GM21786 (cell line): ENCODE results near the gene SELENOP.
A peak's percentile ranks its signal among the peaks of the same experiment; 100 is the strongest.
"Not testable (repeated sequence)": the region's sequence is repeated elsewhere in the genome, so short reads cannot be mapped to it uniquely, and the experiment has no call there.

ENCODE experiments used
- ATAC-seq: cut with Tn5 transposase; IDR thresholded peaks from one replicate; pipeline ENCODE4 v1.9.1; 2021; ENCODE audit not compliant: unreplicated experiment

SELENOP gene

GRCh38 chr5:42811591-42812446, at the start of gene SELENOP:
TSS of gene SELENOP (minus strand) at chr5:42811892. CDS start at chr5:42808353, 3,539 bp downstream.
- ATAC-seq, result peak; percentile 62

DNA sequence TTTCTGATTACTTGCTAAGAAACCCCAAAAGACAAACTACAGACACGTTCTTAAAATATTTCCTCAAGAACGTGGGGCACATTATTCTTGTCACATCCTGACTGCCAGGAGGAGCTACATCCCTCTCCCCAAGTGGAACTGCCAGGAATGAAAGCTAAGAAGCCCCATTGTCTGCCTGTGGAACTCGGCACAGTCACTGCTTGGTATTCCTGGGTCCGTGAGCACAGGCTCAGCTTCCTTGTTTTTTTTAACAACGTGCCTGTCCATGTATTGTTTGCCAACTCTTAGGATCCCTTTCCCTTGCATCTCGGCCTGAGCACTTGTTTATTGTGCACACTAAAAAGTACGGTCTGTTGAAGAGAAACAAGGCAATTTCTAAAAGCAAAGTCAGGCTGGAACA, 47.0 kb upstream of the SELENOP start:
- no peak for ATAC-seq

DNA sequence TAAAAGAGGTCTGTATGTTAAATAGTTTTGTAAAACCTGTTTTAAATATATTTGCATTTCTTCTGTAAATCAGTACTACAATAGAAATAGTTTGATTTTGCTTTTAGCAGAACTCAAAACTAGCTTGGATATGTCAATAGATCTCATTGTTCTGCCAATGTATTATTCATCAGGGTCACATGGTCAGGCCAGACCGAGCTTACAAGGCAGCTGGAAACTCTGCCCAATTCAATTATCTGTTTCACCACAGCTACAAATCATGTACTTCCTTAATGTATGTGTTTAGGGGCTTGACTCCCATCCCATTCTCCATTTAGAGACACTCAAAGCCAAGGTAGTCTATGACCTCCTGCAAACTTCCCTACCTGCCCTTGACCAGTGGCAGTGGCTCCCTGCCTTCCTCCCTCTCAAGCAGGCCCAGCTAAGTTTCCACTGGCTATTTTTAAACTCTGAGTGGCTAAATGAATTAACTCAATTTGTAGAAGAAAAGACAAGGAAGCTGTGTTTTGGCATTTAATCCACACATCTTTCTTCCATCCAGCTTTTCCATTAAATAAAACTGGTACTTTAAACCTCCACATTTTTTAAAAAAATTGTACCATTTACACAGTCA, 46.4 kb upstream of the SELENOP start:
- no peak for ATAC-seq

DNA sequence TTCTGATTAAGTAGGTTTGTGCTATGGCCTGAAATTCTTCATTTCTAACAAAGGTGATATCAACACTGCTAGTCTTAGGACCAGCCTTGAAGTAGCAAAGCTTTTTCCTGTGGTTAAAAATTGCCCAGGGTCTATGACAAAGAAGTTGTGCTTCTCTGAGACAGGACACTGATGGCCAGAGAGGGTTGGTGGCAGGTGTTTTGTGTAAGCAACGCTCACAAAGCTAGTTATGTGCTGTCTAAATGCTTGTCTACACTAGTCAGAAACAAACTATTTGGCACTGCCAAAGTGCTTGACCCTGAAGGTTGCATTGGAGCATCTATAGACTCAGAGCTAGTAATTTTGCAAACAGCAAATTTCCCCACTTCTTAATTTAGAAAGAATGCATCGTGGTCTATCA, 44.1 kb upstream of the SELENOP start:
- ATAC-seq, result no peak

DNA sequence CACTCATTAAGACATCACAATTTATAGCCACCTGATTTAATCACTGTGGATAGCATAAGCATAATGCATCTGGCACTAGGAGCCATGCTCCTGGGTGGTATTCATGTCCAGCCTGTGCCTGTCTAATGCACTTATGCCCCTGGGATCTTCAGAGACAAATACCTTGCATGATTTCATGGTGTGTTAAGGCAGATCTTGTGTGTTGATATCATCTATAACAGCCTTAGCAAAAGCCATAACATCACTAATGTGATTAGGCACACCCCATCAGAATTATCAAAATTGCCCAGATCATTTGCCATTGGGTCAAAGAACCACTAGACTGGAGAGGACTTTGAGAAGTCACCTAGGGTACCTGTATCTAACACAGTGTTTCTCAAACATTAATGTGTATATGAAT, 43.7 kb upstream of the SELENOP start:
- ATAC-seq, result no peak

GRCh38 chr5:42854795-42855194, 43.1 kb upstream of the SELENOP start:
- ATAC-seq, result no peak

- ATAC-seq, result no peak
These were observed 41.1 kb upstream of the SELENOP start for GRCh38 chr5:42852826-42853225.

GRCh38 chr5:42851481-42851880, 39.8 kb upstream of the SELENOP start:
- no peak for ATAC-seq

- ATAC-seq, result no peak
These were observed 36.9 kb upstream of the SELENOP start for GRCh38 chr5:42848545-42848944.

DNA sequence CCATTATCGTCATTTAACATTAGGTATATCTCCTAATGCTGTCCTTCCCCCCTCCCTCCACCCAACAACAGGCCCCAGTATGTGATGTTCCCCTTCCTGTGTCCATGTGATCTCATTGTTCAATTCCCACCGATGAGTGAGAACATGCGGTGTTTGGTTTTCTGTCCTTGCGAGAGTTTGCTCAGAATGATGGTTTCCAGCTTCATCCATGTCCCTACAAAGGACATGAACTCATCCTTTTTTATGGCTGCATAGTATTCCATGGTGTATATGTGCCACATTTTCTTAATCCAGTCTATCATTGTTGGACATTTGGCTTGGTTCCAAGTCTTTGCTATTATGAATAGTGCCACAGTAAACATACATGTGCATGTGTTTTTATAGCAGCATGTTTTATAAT, 32.7 kb upstream of the SELENOP start:
- ATAC-seq, result not testable (repeated sequence)

- no peak for ATAC-seq
These were observed 32.1 kb upstream of the SELENOP start for GRCh38 chr5:42843675-42844292.

DNA sequence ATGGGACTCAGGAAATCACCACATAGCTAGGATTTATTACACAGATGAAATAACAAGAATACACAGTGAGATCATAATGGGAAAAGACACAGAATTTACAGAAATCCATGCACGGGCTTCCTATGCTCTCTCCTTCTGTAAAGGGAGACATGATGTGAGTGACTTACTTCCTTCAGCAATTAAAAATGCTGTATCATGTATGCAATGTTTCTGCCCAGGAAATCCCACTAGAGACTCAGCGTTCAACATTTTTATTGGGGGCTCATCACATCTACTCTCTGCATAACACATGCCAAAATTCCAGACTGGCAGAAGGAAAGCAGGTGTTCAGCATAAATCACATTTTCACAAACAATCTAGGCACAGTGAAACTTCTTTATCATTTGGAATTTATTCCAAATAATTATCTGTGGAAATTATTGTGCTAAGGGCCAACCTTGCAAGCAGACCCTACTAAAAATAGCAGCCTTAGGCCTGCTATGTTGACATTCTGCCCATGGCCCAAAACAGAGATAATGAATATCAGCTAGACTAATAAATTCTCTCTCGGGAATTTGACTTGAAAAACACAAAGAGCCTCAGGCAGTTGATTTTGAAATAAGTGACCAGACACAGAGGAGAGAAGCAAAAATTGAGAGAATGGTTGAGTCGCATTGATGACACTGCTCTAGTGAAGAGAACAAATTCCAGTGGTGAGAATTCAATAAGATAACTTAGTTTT, 31.4 kb upstream of the SELENOP start:
- ATAC-seq, result no peak

- no peak for ATAC-seq
These were observed 29.3 kb upstream of the SELENOP start for GRCh38 chr5:42840842-42841567.

DNA sequence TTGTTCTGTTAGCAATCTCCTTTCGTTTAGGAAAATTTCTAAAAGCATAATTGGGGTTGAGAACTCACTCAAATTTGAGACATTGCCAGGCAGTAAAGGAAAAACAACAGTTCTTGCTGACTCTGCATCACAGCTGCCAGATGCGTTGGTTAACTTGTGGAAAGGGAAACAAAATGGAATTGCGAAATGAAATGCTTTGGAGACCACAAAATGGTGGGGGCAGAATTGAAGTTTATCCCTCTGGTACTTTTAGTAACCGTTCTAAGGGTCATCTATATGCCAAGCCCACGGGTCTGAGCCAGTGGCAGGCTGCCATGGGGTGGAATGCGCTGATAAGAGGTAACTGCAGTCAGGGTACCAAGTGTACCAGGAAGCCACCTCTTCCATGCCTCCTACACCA, 28.6 kb upstream of the SELENOP start:
- ATAC-seq, result no peak

GRCh38 chr5:42839196-42839595, 27.5 kb upstream of the SELENOP start:
- ATAC-seq, result no peak

DNA sequence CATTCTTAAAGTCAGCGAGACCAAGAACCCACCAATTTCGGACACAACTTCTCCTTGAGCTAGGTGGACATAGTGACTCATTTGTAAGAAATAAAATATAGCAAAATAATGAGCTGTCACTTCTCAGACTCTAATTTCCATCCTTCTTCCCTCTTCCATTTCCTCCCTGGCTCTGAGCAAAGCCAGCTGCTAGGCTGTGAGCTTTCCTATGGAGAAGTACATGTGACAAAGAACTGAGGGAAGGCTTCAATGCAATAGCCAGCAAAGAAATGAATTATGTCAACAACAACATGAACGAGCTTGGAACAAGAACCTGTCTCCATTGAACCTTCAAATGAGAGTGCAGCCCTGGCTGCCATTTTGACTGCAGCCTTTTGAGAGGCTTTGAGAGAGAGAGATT, 25.9 kb upstream of the SELENOP start:
- no peak for ATAC-seq

DNA sequence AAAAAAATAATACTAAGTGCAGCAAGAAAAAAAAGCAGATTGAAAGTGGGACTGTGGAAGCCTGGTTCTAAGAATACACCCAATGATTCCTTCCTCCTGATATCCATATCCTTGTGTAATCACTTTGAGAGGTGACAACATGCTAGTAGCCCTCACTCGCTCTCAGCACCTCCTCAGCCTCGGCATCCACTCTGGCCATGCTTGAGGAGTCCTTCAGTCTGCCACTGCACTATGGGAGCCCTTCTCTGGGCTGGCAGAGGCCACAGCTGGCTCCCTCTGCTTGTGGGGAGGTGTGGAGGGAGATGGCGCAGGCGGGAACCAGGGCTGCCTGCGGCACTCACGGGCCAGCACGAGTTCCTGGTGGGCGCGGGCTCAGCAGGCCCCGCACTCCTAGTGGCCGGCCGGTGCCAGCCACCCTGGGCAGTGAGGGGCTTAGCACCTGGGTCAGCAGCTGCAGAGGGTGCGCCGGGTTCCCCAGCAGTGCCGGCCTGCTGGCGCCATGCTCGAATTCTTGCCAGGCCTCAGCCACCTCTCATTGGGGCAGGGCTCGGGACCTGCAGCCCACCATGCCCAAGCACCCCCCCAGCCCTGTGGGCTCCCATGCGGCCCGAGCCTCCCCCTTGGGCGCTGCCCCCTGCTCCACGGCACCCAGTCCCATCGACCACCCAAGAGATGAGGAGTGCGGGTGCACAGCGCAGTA, 24.5 kb upstream of the SELENOP start:
- no peak for ATAC-seq

DNA sequence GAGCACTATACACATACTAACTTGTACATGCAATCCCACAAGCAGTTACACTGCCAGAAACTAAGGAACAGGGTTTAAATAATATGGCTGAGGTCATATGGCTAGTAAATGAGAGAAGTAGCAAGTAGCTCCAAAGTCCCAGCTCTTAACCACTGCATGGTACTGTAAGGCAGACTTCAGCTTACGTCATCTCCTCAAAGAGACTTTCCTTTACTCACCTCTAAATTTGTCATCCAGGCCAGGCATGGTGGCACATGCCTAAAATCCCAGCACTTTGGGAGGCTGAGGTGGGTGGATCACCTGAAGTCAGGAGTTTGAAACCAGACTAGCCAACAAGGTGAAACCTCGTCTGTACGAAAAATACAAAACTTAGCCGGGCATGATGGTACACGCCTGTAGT, 20.4 kb upstream of the SELENOP start:
- no peak for ATAC-seq

GRCh38 chr5:42830924-42831323, 19.2 kb upstream of the SELENOP start:
- no peak for ATAC-seq

DNA sequence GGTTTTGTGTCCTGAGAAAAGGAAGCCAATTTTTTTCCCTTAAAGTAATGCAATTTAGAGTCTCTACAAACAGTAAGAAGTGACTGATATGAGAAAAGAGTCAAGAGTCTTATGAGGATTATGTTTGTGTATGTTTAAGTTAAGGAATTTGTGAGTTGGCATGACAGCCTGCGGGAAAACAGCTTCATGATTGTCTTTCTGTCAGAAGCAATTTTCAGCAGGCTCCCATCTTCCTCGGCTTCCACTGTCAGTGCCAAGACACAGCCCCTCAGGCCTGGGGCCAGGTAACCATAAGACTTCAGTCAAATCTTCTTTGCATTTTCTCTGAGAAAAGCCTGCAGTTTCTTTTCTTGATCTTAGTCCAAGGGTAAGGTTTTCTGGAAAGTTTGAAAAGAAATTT, 17.0 kb upstream of the SELENOP start:
- ATAC-seq, result no peak
